K562 (cell line): ENCODE results near the gene DGCR8. TPM values are rescaled to one million over a fixed set of nuclear protein-coding genes. Genes with fewer than 3 reads are reported as not detected.

Source experiments
- BCLAF1 ChIP-seq, 2 experiments: fragments of 450-650 bp in 1 of 2; IDR thresholded peaks; 2 replicates each; pipeline ENCODE4 v1.6.1; 2011 to 2017; ENCODE audit warnings: low read depth in 2 of 2, antibody characterized with exemption in 1 of 2, borderline replicate concordance in 1 of 2, low read length in 1 of 2, mild to moderate bottlenecking in 1 of 2, mixed read lengths in 1 of 2; ENCODE audit not compliant: control insufficient read depth in 1 of 2
- HINFP ChIP-seq: fragments of 450-650 bp; conservative IDR thresholded peaks from 2 replicates; pipeline ENCODE4 v1.6.1; 2016; ENCODE audit warnings: missing genetic modification characterization, low read depth, mild to moderate bottlenecking, control low read depth, missing compliant biosample characterization
- JUNB ChIP-seq: fragments of 450-650 bp; formaldehyde crosslinking; conservative IDR thresholded peaks from 2 replicates; pipeline ENCODE4 v1.4.0; 2020; ENCODE audit warnings: mild to moderate bottlenecking
- NR2C2 ChIP-seq, 2 experiments: fragments of 200-800 bp in 1 of 2; sonication (Bioruptor generic) in 1 of 2; sonication (generic) in 1 of 2; formaldehyde crosslinking in 1 of 2; IDR thresholded peaks; 2 replicates each; pipeline versions ENCODE4 v1.6.1 to v1.8.0; 2016 to 2022; ENCODE audit warnings: mild to moderate bottlenecking in 1 of 2, missing compliant biosample characterization in 1 of 2, missing genetic modification characterization in 1 of 2, missing genetic modification reagents in 1 of 2
- NUFIP1 ChIP-seq: fragments of 450-650 bp; IDR thresholded peaks from 2 replicates; pipeline ENCODE4 v1.6.1; 2018; ENCODE audit not compliant: partially characterized antibody
- PHF8 ChIP-seq: fragments of 200-600 bp; sonication (generic); IDR thresholded peaks from 2 replicates; pipeline ENCODE4 v1.6.1; 2012; ENCODE audit warnings: mixed run types, mild to moderate bottlenecking, inconsistent platforms, low read length, moderate library complexity, borderline replicate concordance
- PRDM10 ChIP-seq: fragments of 450-650 bp; IDR thresholded peaks from 2 replicates; pipeline ENCODE4 v1.6.1; 2018; ENCODE audit not compliant: partially characterized antibody
- PTBP1 ChIP-seq: fragments of 200-400 bp; formaldehyde crosslinking; IDR thresholded peaks from 2 replicates; pipeline ENCODE4 v1.6.1; 2017; ENCODE audit warnings: low read depth, low read length
- RHOXF2B ChIP-seq: fragments of 250-450 bp; sonication (Bioruptor Pico); conservative IDR thresholded peaks from 2 replicates; pipeline ENCODE4 v1.5.1; 2021
- RNF219 ChIP-seq: fragments of 250-450 bp; sonication (Bioruptor Pico); IDR thresholded peaks from 2 replicates; pipeline ENCODE4 v1.5.0; 2022; ENCODE audit warnings: mild to moderate bottlenecking
- ZHX1 ChIP-seq: fragments of 150-350 bp; conservative IDR thresholded peaks from 2 replicates; pipeline ENCODE4 v1.6.1; 2014; ENCODE audit warnings: low read length
- ZNF507 ChIP-seq: conservative IDR thresholded peaks from 2 replicates; pipeline ENCODE4 v1.6.1; 2017; ENCODE audit warnings: missing genetic modification characterization, missing compliant biosample characterization
- ZSCAN29 ChIP-seq: fragments of 450-650 bp; IDR thresholded peaks from 2 replicates; pipeline ENCODE4 v1.6.1; 2017
- polyA plus RNA-seq, 8 experiments: library from polyadenylated mRNA; depleted of rRNA in 4 of 8; stranded (reverse) in 5 of 8; unstranded in 3 of 8; fragments of >200 nt; fragmentation: Nextera tagmentation in 2 of 8; fragmentation: Illumina TruSeq in 1 of 8; extraction: Ambion mirVana in 2 of 8; extraction: Trizol in 1 of 8; gene quantifications; 2 replicates each; pipeline versions ENCODE4 v1.2.1 to v1.2.3, GENCODE V29; 2011 to 2014; ENCODE audit warnings: inconsistent platforms in 1 of 8, missing spikeins in 1 of 8
- total RNA-seq, 7 experiments: library from RNA; depleted of rRNA in 6 of 7; stranded (reverse); fragments of >200 nt in 6 of 7; fragmentation: Illumina TruSeq in 2 of 7; extraction: Trizol in 2 of 7; gene quantifications; 2 replicates each; pipeline versions ENCODE4 v1.2.1 to v1.2.3, GENCODE V29; 2011 to 2021; ENCODE audit warnings: low replicate concordance in 1 of 7

Gene DGCR8
- total and polyA plus RNA-seq, 9 of the 15 experiments (the other 6 are each of a cell fraction or from before 2014, with no cell fraction given), result 5.9 to 144 (median 80.1) TPM

GRCh38 chr22:20094197-20094807 lies 14.3 kb downstream of the DGCR8 start (continued):
- TF ChIP-seq ZHX1, result no peak
- no peak for TF ChIP-seq HINFP (tag)
- no peak for TF ChIP-seq PHF8
- TF ChIP-seq RNF219 (CRISPR knock-in tag), result no peak
- no peak for TF ChIP-seq NUFIP1
- TF ChIP-seq ZSCAN29, result no peak
- TF ChIP-seq ZNF507 (tag), result no peak
- no peak for TF ChIP-seq RHOXF2B (CRISPR knock-in tag)
- no peak for TF ChIP-seq PRDM10
- TF ChIP-seq NR2C2 (CRISPR knock-in tag; IDR thresholded peaks at IDR 0.05), result no peak
- TF ChIP-seq NR2C2 (tag; IDR thresholded peaks at IDR 0.05), result no peak
- TF ChIP-seq BCLAF1 (IDR thresholded peaks at IDR 0.05; ENCODE audit: borderline replicate concordance in 1 of 2, control insufficient read depth in 1 of 2, low read depth in 2 of 2, low read length in 1 of 2), result no peak
- TF ChIP-seq JUNB, result no peak
- no peak for TF ChIP-seq PTBP1
